MCF 10A (cell line): Measurements from ENCODE around the gene CCNI2. TPM values are rescaled to one million over a fixed set of nuclear protein-coding genes. Genes with fewer than 3 reads are reported as not detected.

Source experiments
- BruUV-seq: library from RNA; stranded (reverse); fragments of 400-500 nt; replicated peaks from 2 replicates; lab custom pipeline; 2021; lab: Mats Ljungman, UMichigan
- CTCF ChIA-PET: fragments of 300-600 bp; sonication (Branson Sonifier 250); formaldehyde crosslinking; extraction: SDS; loops from one replicate; lab custom pipeline; 2021; ENCODE audit warnings: antibody characterized with exemption, inconsistent platforms; lab: Yijun Ruan, JAX
- POLR2A ChIA-PET: fragments of 300-600, 350-650 bp; sonication (Branson Sonifier 250); formaldehyde crosslinking; extraction: SDS; loops from one replicate; lab custom pipeline; 2020; ENCODE audit warnings: antibody characterized with exemption, inconsistent platforms; lab: Yijun Ruan, JAX
- DNase-seq: peaks from one replicate; pipeline ENCODE4 v3.0.0-alpha.2; 2018; ENCODE audit not compliant: unreplicated experiment
- H3K27ac Mint-ChIP-seq: one replicate; pipeline ENCODE4 v1.8.0; 2022; ENCODE audit warnings: mild to moderate bottlenecking, low read depth, mixed read lengths; ENCODE audit not compliant: unreplicated experiment
- H3K27me3 Mint-ChIP-seq: one replicate; pipeline ENCODE4 v1.8.0; 2022; ENCODE audit warnings: mixed read lengths; ENCODE audit not compliant: insufficient read depth, unreplicated experiment
- H3K36me3 Mint-ChIP-seq: one replicate; pipeline ENCODE4 v1.8.0; 2022; ENCODE audit warnings: mild to moderate bottlenecking, moderate library complexity, mixed read lengths; ENCODE audit not compliant: insufficient read depth, unreplicated experiment
- H3K4me1 Mint-ChIP-seq: one replicate; pipeline ENCODE4 v1.8.0; 2022; ENCODE audit warnings: mixed read lengths; ENCODE audit not compliant: insufficient read depth, unreplicated experiment
- H3K4me3 Mint-ChIP-seq: one replicate; pipeline ENCODE4 v1.8.0; 2022; ENCODE audit warnings: mild to moderate bottlenecking, moderate library complexity, mixed read lengths; ENCODE audit not compliant: unreplicated experiment
- H3K9me3 Mint-ChIP-seq: one replicate; pipeline ENCODE4 v1.8.0; 2022; ENCODE audit warnings: mixed read lengths; ENCODE audit not compliant: unreplicated experiment
- CTCF ChIP-seq: fragments of 200-600 bp; IDR thresholded peaks from one replicate; pipeline ENCODE4 v1.8.0; 2022; ENCODE audit warnings: antibody characterized with exemption, mild to moderate bottlenecking; ENCODE audit not compliant: unreplicated experiment
- intact Hi-C: fragments of 100-400 bp; cut with micrococcal nuclease; formaldehyde crosslinking; loops from 2 replicates; pipeline ENCODE4 v1.14.1; 2022
- total RNA-seq: library from RNA; stranded (reverse); gene quantifications from 2 replicates; pipeline ENCODE4 v1.2.3, GENCODE V29; 2022

Gene CCNI2
- total RNA-seq, 1 experiment from 2014 or later: 0.16 TPM

DNA sequence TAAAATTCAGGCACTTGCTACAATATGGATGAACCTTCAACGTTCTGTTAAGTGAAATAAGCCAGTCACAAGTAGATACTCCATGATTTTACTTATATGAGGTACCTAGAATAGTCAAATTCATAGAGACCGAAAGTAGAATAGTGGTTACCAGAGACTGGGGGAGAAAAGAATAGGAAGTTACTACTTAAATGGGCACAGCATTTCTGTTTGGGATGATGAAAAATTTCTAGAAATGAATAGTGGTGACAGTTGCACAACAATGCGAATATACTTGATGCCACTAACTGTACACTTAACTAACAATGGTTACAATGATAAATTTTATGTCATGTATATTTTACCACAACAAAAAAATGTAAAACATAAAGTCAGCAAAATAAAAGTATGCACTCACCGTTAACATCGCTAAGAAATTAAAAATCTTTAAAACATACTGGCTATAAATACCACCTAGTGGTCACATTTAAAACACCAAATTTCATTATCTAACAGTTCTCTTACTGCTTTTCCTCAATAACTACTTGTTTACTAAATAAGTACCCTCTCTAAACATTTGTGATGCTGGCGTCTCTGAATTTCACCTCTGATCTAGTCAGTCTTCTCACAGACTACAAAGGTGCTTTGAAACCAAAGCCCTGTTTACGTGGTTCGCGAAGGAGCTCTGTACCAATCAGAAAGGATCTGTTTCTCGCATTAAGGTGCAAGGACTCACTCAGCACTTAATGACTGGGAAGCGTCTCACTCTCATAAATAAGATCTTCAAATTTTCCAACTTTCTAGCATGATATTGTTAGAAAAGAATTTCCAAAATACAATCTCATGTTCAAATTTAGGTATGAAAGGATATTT is 32.5 kb upstream of the CCNI2 start:
- Mint-ChIP-seq H3K9me3 (no peaks in the 10 kb centered on the region), H3K27ac (no peak overlapping the region), H3K4me1 (no peaks in the 10 kb centered on the region), H3K27me3 (no peaks in the 10 kb centered on the region), H3K4me3 (no peak overlapping the region), H3K36me3 (peaks cover 29% of the 10 kb centered on the region)
- peak; percentile 50 for TF ChIP-seq CTCF
- CTCF ChIA-PET: interaction anchor here (0.6 to 2.1 kb wide), 14 partner anchors 9 to 439 kb away, joined by 3 to 13 read pairs (median 4); partner anchors contain the start of gene KIF3A
- intact Hi-C loops: loop anchor here (1.0 to 10.0 kb wide), 2 partner anchors 188 to 330 kb away; no protein-coding TSS in a partner anchor
- no TSS peak for BruUV-seq
- POLR2A ChIA-PET: no interaction called here
- DNase-seq: no peak

DNA sequence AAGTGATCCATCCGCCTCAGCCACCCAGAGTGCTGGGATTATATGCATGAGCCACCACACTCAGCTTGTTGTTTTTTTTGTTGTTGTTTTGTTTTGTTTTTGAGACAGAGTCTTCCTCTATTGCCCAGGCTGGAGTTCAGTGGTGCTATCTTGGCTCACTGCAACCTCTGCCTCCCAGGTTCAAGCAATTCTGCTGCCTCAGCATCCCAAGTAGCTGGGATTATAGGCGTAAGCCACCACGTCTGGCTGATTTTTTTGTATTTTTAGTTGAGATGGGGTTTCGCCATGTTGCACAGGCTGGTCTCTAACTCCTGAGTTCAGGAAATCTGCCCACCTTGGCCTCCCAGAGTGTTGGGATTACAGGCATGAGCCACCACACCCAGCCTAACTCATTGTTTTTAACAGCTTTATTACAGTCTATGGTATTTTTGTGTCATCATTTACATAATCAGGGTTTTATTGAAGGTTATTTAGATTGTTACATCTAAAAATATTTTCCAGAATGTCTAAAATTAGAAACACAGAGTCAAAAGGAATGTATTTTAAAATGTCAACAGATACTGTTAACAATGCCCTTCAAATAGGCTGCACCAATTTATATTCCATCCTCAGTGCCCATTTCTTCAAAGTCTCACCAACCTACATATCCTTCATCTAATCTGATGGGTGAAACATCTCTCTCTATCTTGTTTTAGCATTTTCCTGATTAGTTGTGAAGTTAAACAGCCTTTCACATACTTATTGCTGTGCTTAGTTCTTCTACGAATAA is 28.5 kb upstream of the CCNI2 start:
- Mint-ChIP-seq H3K9me3 (no peaks in the 10 kb centered on the region), H3K4me1 (no peaks in the 10 kb centered on the region), H3K4me3 (no peak overlapping the region), H3K36me3 (peaks cover 36% of the 10 kb centered on the region), H3K27me3 (no peaks in the 10 kb centered on the region), H3K27ac (no peak overlapping the region)
- TF ChIP-seq CTCF: no peak
- DNase-seq: no peak
- POLR2A ChIA-PET: interaction anchor here (0.7 to 1.3 kb wide), 3 partner anchors 17 to 41 kb away, joined by 3 to 4 read pairs (median 3); no protein-coding TSS in a partner anchor
- BruUV-seq: no TSS peak
- CTCF ChIA-PET: interaction anchor here (0.7 kb wide), 2 partner anchors 102 to 333 kb away, joined by 3 read pairs; no protein-coding TSS in a partner anchor
- intact Hi-C loops: loop anchor here (10.0 kb wide), 1 partner anchor 334 kb away; no protein-coding TSS in a partner anchor

DNA sequence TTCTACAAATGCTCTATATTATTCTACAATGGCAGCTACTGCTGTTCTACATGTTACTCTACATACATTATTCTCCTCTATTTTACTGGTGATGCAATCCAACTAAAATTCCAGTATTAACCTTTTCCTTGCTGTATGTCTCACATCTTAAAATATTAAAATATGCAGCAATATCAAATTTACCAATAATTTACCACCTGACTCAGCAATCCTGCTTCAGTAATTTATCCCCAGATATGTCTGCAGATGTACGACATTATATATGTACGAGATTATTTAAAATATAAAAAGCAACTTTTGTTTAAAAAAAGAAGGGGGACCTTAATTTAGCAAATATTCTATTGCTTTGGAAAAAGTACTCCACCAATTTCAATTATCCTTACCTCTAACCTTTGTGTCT is 21.5 kb upstream of the CCNI2 start:
- H3K4me3 Mint-ChIP-seq: no peak overlapping the region
- no peak for TF ChIP-seq CTCF
- H3K27ac Mint-ChIP-seq: no peak overlapping the region
- H3K9me3 Mint-ChIP-seq: no peaks in the 10 kb centered on the region
- POLR2A ChIA-PET: interaction anchor here (0.7 to 5.0 kb wide), 5 partner anchors 9 to 147 kb away, joined by 3 to 29 read pairs (median 3); partner anchors contain the start of gene KIF3A
- peaks cover 28% of the 10 kb centered on the region for H3K36me3 Mint-ChIP-seq
- DNase-seq: no peak
- CTCF ChIA-PET: no interaction called here
- BruUV-seq: no TSS peak
- intact Hi-C loops: no loop called here
- no peaks in the 10 kb centered on the region for H3K27me3 Mint-ChIP-seq
- H3K4me1 Mint-ChIP-seq: no peaks in the 10 kb centered on the region

GRCh38 chr5:132729896-132730295 is 17.3 kb upstream of the CCNI2 start:
- Mint-ChIP-seq H3K9me3 (no peaks in the 10 kb centered on the region), H3K27me3 (no peaks in the 10 kb centered on the region), H3K36me3 (peaks cover 48% of the 10 kb centered on the region), H3K4me1 (peaks cover 7% of the 10 kb centered on the region), H3K27ac (no peak overlapping the region), H3K4me3 (no peak overlapping the region)
- ChIA-PET POLR2A (no interaction called here), CTCF (interaction anchor here (0.6 to 1.8 kb wide), 5 partner anchors 10 to 1121 kb away, joined by 3 to 6 read pairs (median 4); no protein-coding TSS in a partner anchor)
- intact Hi-C loops: no loop called here
- no peak for TF ChIP-seq CTCF
- no peak for DNase-seq
- no TSS peak for BruUV-seq
